HG03342 (cell line): ENCODE measurements around the gene SLC44A1.

Experiments used
- ATAC-seq: cut with Tn5 transposase; IDR thresholded peaks from one replicate; pipeline ENCODE4 v1.9.1; 2021; ENCODE audit warnings: mild to moderate bottlenecking, moderate library complexity; ENCODE audit not compliant: unreplicated experiment

Gene SLC44A1

GRCh38 chr9:105331160-105331559, 86.7 kb downstream of the SLC44A1 start:
- ATAC-seq = no peak

- no peak for ATAC-seq
Observed at GRCh38 chr9:105331755-105332154, 87.3 kb downstream of the SLC44A1 start.

DNA sequence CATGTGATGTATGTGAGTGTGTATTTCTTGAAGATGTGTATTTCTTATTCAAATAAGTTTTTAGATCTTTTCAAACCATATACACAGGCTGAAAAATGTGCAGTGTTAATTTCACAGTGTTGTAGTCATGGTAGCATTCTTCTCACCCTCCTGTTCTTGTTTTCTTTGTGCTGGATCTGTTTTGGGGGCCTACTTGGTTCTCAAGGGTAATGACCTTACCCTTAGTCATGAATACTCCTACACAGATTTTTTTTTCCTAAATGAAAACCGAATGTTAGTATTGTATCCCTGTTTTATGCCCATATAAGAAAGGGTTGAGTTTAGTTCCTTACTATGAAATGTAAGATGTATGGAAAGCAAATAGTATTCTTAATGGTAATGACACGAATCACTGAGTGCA, 88.0 kb downstream of the SLC44A1 start:
- no peak for ATAC-seq

GRCh38 chr9:105333076-105333475, 88.6 kb downstream of the SLC44A1 start:
- ATAC-seq = no peak

DNA sequence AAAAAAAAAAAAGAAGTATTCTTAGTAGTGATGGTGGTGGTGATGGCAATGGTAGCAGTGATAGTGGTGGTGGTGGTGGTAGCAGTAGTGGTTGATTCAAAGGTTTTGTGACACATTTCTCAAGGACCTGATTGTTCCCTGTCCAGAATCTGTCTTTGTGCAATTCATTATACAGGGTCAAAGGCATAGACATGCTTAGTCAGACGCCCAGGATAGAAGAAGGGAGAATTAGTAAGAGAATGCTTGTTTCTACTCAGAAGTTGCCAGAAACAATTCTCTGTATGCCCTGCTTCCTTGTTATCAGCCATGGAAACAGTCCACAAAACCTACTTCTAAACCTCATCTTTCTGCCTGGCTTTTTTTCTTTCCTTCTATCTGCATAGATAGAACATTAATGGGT, 89.4 kb downstream of the SLC44A1 start:
- ATAC-seq = no peak

GRCh38 chr9:105338308-105338707, 93.9 kb downstream of the SLC44A1 start:
- ATAC-seq = no peak

GRCh38 chr9:105339849-105340248, 95.4 kb downstream of the SLC44A1 start:
- no peak for ATAC-seq

DNA sequence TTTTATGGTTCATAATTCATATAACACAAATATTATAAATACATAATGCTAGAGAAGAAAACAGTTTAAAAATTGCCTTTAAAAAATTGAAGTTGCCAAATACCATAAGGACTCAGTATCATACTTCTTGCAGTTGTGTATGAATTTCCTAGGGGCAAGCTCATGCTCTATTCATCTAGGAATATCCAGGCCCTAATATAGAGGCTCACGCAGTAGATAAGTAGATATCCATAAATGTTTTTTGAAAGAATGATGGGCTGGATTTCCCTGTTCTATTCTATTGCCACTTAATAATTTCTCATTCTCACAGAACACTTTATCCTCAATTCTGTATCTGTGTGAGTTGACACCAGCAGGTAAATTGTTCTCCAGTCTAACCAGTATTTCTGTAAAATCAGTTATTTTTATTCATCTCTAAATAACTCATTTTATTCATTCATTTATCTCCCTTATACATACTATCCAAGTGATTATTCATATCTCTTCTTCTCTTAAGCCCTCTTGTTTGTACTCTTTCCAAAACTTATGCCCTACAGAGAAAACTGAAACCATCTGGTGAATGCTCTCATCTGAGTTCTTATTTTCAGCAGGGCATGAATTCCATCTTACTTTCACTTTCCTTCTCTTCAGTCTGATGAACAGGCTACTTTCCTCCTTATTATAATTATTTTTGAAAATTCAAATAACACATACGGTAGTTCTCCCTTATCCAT, 97.1 kb downstream of the SLC44A1 start:
- peak; percentile 79 for ATAC-seq

DNA sequence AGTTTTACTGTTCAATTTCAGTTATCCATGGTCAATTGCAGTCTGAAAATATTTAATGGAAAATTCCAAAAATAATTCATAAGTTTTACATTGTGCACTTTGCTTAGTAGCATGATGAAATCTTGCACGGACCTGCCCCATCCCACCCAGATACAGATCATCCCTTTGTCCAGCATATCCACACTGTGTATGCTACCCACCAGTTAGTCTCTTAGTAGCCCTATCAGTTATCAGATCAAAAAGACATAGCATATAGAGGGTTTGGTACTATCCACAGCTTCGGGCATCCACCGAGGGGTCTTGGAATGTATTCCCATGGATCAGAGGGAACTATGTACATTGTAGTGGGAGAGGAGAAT, 97.7 kb downstream of the SLC44A1 start:
- no peak for ATAC-seq

DNA sequence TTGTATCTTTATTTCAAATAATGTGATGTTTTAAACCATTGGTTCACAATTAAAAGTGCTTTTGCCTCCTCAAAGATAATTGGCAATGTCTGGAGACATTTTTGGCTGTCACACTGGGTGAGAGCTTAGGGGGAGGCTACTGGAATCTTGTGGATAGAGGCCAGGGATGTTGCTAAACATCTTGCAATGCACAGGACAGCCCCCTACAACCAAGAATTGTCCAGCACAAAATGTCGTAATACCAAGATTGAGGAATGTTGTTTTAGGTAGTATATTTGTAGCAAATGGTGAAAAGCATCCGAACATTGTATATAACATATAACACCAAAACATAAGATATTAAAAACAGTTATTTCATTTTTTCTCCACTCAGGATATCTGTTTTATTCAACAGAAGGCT, 99.8 kb downstream of the SLC44A1 start:
- ATAC-seq = no peak

DNA sequence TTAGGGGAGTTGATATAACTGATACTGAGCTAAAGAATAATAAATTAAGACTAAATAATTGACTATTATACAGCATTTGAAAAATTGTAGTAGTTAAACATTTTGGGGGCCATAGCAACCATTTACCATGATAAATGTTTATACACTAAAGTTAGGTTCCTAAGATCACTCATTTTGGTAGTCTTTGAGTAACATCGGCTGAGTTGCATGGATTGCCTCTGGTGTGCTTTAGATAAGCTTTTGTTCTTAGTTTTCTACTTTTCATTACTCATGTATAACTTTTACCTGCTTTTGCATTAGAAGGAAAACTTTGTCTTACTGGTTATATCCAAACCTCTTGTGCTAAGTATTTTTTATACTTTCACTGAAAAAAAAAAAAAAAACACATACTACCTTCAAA, 101.2 kb downstream of the SLC44A1 start:
- ATAC-seq = no peak

DNA sequence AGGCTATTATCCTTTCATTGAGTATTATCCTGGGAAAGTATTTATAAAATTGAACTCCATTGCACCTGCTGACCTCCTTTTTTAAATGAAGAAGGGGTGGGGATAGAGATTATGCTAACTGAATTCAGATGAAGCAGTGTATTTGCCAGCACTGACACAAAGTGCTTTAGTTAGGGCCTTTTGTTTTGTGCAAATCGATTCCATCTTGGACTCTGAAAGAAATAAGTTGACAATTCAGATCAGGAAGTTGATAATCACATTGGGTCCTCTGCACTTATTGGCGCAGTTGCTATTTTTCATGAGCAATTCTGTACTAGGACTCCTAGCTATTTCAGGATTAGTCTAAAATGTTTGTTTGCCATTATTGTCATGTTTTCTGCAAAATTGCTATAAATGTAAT, 101.8 kb downstream of the SLC44A1 start:
- ATAC-seq = no peak

DNA sequence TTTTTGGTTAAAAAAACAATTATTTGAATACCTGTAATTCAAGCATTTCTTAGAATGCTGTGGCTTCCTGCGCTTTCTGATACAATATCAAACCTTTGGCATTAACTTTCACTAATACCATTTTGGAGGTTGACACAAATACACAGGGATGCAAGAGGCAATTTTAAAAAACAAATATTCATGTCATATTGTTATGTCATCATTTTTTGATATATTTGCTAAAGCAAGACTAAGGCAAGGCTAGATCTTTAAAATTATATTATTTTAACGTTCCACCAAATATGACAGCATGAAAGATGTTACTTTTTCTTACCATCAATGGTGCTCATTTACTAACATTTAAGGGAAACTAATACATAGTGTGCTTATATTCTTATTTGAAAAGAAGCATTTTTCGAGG, 110.0 kb downstream of the SLC44A1 start:
- ATAC-seq = no peak

DNA sequence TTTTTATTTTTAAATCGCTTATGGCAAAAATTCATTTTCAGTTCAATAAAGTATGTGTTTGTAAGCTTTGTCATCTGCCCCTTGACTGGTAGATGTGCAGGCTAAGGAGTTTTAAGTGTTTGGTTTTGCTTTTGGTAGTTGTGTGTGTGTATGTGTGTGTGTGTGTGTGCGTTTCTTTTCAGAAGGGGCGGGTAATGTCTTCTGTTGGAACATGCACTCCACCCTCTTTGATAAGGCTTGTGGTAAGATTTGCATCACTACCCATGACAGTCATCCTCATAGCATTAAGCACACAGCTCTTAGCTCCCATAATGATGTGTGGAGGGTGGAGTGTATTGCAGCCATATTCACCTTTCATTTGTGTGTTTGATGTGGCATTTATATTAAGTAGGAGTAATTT, 111.3 kb downstream of the SLC44A1 start:
- ATAC-seq = peak; percentile 63

GRCh38 chr9:105357937-105358336, 113.5 kb downstream of the SLC44A1 start:
- peak; percentile 94 for ATAC-seq

DNA sequence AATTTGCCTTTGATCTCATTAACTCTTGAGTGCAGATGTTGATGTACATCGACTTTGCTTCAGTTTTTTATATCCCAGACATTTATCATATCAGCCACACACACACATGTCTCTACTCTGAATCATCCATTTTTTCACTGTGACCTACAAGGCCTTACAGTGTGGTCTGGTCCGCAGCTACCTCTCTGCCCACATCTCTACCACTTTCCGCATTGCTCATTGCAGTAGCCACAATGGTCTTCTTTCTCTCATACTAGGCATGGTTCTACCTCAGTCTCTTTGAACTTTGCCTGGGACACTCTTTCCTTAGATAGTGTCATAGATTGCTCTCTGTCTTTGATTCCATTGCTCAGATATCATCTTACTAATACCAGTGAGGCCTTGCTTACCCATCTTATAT, 115.4 kb downstream of the SLC44A1 start:
- ATAC-seq = no peak

GRCh38 chr9:105360344-105360743, 115.9 kb downstream of the SLC44A1 start:
- ATAC-seq = no peak

DNA sequence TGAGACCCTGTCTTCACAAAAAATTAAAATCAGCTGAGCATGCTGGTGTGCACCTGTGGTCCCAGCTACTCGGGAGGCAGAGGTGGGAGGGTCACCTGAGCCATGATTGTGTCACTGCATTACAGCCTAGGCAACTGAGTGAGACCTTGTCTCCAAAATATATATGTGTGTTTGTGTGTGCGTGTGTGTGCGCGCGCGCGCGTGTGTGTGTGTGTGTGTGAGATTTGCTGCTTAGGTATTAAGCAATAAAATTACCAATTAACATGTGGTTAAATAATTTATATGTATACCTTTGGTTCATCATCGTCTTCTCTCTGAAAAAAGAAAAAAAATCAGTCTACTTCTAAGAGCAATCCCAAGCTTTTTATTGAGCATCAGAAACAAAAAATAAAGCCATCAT, 117.4 kb downstream of the SLC44A1 start:
- ATAC-seq = no peak

DNA sequence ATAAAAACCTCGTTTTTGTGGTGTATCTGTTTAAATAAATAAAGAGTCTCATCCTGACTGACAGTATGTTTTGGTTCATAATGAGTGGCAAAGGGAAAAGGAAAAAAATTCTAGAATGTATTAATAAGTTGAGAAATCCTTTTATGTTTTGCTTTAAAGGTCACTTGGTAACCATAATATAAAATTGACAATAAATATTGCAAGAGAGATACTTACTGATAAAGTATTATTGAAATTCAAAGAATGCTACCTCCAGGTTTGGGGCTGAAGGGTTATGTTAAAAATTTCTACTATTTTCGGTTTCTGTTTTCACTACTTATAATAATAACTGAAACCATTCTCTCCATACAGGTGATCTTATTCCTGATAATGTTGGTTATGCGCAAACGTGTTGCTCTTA, 118.0 kb downstream of the SLC44A1 start:
- ATAC-seq = no peak

DNA sequence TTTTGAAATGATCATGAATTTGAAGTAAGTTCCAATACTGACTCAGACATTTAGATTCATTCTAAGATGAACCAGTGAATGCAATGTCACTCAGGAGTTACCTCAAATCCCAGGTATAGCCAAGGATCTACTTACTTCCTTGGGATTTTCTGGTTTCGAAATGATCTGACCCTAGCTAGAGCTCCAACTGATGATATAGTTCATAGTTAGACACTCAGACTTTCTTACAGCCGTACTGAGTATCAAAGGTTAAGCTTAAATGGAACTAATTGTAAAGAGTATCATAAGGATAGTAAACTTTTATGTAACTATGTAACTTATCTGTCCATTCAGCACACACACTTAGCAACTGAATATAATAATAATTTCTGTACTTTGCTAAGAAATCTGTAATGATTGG, 119.4 kb downstream of the SLC44A1 start:
- no peak for ATAC-seq

- no peak for ATAC-seq
Observed at GRCh38 chr9:105369911-105370310, 125.5 kb downstream of the SLC44A1 start.

DNA sequence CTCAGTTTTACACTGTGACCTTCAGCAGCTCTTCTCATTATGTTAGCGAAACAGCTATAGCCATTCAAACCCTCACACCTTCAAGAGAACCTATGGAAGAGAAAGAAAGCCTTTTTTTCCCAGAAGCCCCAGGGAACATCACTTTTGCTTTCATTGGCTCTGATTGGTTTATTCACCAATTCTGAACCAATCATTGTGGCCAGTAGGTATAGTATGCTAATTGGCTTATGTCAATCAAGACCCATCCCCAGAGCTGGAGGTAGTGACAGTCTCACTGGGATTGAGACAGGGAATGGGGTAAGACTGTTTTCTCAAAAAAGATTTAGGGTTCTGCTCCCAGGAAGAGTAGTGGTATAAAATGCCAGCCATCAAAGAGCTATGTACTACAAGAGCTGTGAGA, 129.3 kb downstream of the SLC44A1 start:
- ATAC-seq = no peak

GRCh38 chr9:105375323-105375722, 130.9 kb downstream of the SLC44A1 start:
- no peak for ATAC-seq
